IMR-90 (cell line): Measurements from ENCODE around the gene SFXN2. TPM values are rescaled to one million over a fixed set of nuclear protein-coding genes. Genes with fewer than 3 reads are reported as not detected.

Experiments
- ATAC-seq: fragments of 200-7000 bp; cut with Tn5 transposase; 2 replicates; pipeline ENCODE4 v1.9.1; 2020; ENCODE audit warnings: low read depth, mild to moderate bottlenecking, moderate library complexity
- BruUV-seq: library from RNA; stranded (reverse); fragments of 400-500 nt; replicated peaks from 2 replicates; lab custom pipeline; 2021; lab: Mats Ljungman, UMichigan
- CTCF ChIA-PET: fragments of 300-600 bp; formaldehyde crosslinking; extraction: SDS; loops from one replicate; lab custom pipeline; 2021; ENCODE audit warnings: antibody characterized with exemption; lab: Yijun Ruan, JAX
- POLR2A ChIA-PET: fragments of 300-600 bp; sonication (Branson Sonifier 250); formaldehyde crosslinking; loops from one replicate; lab custom pipeline; 2022; ENCODE audit warnings: antibody characterized with exemption; ENCODE audit not compliant: unreplicated experiment; lab: Charles Lee
- DNase-seq: peaks from one replicate; pipeline ENCODE4 v3.0.0; 2013
- H2AFZ ChIP-seq: replicated peaks from 2 replicates; pipeline ENCODE3; 2013; ENCODE audit warnings: low read length, mild to moderate bottlenecking; ENCODE audit not compliant: poor library complexity
- H2AK5ac ChIP-seq: 2 replicates; pipeline ENCODE4 v1.6.1; 2013; ENCODE audit warnings: low read depth, low read length, inconsistent platforms
- H2AK9ac ChIP-seq: replicated peaks from 2 replicates; pipeline ENCODE3; 2013; ENCODE audit warnings: mild to moderate bottlenecking, low read depth, low read length, moderate library complexity; ENCODE audit not compliant: poor library complexity
- H2BK120ac ChIP-seq: 2 replicates; pipeline ENCODE4 v1.6.1; 2013; ENCODE audit warnings: low read depth, low read length, inconsistent platforms
- H2BK15ac ChIP-seq: 3 replicates; pipeline ENCODE4 v1.6.1; 2013; ENCODE audit warnings: low read depth, low read length, inconsistent platforms
- H2BK20ac ChIP-seq: 2 replicates; pipeline ENCODE4 v1.6.1; 2013; ENCODE audit warnings: low read depth, mild to moderate bottlenecking, inconsistent platforms, low read length, moderate library complexity
- H2BK5ac ChIP-seq: 2 replicates; pipeline ENCODE4 v1.6.1; 2013; ENCODE audit warnings: mild to moderate bottlenecking, low read depth, low read length, inconsistent platforms; ENCODE audit not compliant: poor library complexity, severe bottlenecking
- H3K14ac ChIP-seq: replicated peaks from 2 replicates; pipeline ENCODE4 v1.6.1; 2013; ENCODE audit warnings: low read depth, low read length, inconsistent platforms
- H3K18ac ChIP-seq: 2 replicates; pipeline ENCODE4 v1.6.1; 2013; ENCODE audit warnings: low read depth, low read length, control low read depth
- H3K23ac ChIP-seq: 2 replicates; pipeline ENCODE4 v1.6.1; 2013; ENCODE audit warnings: low read depth, low read length, inconsistent platforms
- H3K27ac ChIP-seq: 2 replicates; pipeline ENCODE4 v1.5.1; 2013; ENCODE audit warnings: mild to moderate bottlenecking, control low read depth, low read length; ENCODE audit not compliant: insufficient read depth
- H3K27me3 ChIP-seq: 2 replicates; pipeline ENCODE4 v1.6.1; 2013; ENCODE audit warnings: low read length; ENCODE audit not compliant: control insufficient read depth, insufficient read depth
- H3K36me3 ChIP-seq: 2 replicates; pipeline ENCODE4 v1.6.1; 2013; ENCODE audit warnings: low read length, mixed read lengths; ENCODE audit not compliant: control insufficient read depth, insufficient read depth
- H3K4ac ChIP-seq: 2 replicates; pipeline ENCODE4 v1.6.1; 2013; ENCODE audit warnings: low read depth, low read length, inconsistent platforms
- H3K4me1 ChIP-seq: 2 replicates; pipeline ENCODE4 v1.6.1; 2013; ENCODE audit warnings: low read length, mixed read lengths; ENCODE audit not compliant: control insufficient read depth, insufficient read depth
- H3K4me2 ChIP-seq: 2 replicates; pipeline ENCODE4 v1.6.1; 2013; ENCODE audit warnings: low read depth, mild to moderate bottlenecking, control low read depth, low read length, moderate library complexity
- H3K4me3 ChIP-seq: 2 replicates; pipeline ENCODE4 v1.5.1; 2013; ENCODE audit warnings: low read depth, mild to moderate bottlenecking, control low read depth, low read length, moderate library complexity; ENCODE audit not compliant: insufficient read depth
- H3K56ac ChIP-seq: 2 replicates; pipeline ENCODE4 v1.6.1; 2013; ENCODE audit warnings: low read length, inconsistent platforms; ENCODE audit not compliant: insufficient read depth; ENCODE audit errors: extremely low read depth
- H3K79me1 ChIP-seq, 2 experiments: 2 replicates each; pipeline ENCODE4 v1.6.1; 2013; ENCODE audit warnings: low read length in 2 of 2, inconsistent platforms in 1 of 2, low read depth in 1 of 2
- H3K9ac ChIP-seq: 2 replicates; pipeline ENCODE4 v1.6.1; 2013; ENCODE audit warnings: low read depth, low read length, control low read depth
- H3K9me1 ChIP-seq: 2 replicates; pipeline ENCODE4 v1.6.1; 2013; ENCODE audit warnings: low read length, inconsistent platforms; ENCODE audit not compliant: insufficient read depth
- H3K9me3 ChIP-seq: 2 replicates; pipeline ENCODE4 v1.6.1; 2013; ENCODE audit warnings: low read length; ENCODE audit not compliant: control insufficient read depth, insufficient read depth
- H4K20me1 ChIP-seq: 2 replicates; pipeline ENCODE4 v1.6.1; 2013; ENCODE audit warnings: low read length, inconsistent platforms; ENCODE audit not compliant: insufficient read depth
- H4K5ac ChIP-seq: 2 replicates; pipeline ENCODE4 v1.6.1; 2013; ENCODE audit warnings: mild to moderate bottlenecking, low read depth, low read length, control low read depth
- H4K8ac ChIP-seq, 2 experiments: 2 replicates each; pipeline ENCODE4 v1.6.1; 2013; ENCODE audit warnings: low read depth in 2 of 2, low read length in 2 of 2, control low read depth in 1 of 2, inconsistent platforms in 1 of 2
- H4K91ac ChIP-seq: 2 replicates; pipeline ENCODE4 v1.6.1; 2013; ENCODE audit warnings: low read depth, low read length, inconsistent platforms; ENCODE audit not compliant: insufficient read depth
- BHLHE40 ChIP-seq: fragments of 150-350 bp; IDR thresholded peaks from 2 replicates; pipeline ENCODE4 v1.6.1; 2016; ENCODE audit warnings: mild to moderate bottlenecking, low read depth, low read length
- CHD1 ChIP-seq: IDR thresholded peaks from 2 replicates; pipeline ENCODE4 v1.6.1; 2012; ENCODE audit warnings: low read depth, low read length, improper control_type of control experiment
- CTCF ChIP-seq: conservative IDR thresholded peaks from 2 replicates; pipeline ENCODE4 v1.5.1; 2012; ENCODE audit warnings: mild to moderate bottlenecking, low read depth, low read length, improper control_type of control experiment
- ELK1 ChIP-seq: fragments of 150-350 bp; IDR thresholded peaks from 2 replicates; pipeline ENCODE4 v1.6.1; 2016; ENCODE audit warnings: low read depth, mild to moderate bottlenecking, low read length, moderate library complexity, borderline replicate concordance
- FOS ChIP-seq: fragments of 150-350 bp; IDR thresholded peaks from 2 replicates; pipeline ENCODE4 v1.6.1; 2016; ENCODE audit warnings: low read depth, low read length
- MAFK ChIP-seq: IDR thresholded peaks from 2 replicates; pipeline ENCODE4 v1.6.1; 2012; ENCODE audit warnings: low read depth, low read length, improper control_type of control experiment
- MXI1 ChIP-seq: IDR thresholded peaks from 2 replicates; pipeline ENCODE4 v1.6.1; 2012; ENCODE audit warnings: low read depth, mild to moderate bottlenecking, low read length, moderate library complexity, borderline replicate concordance
- NFE2L2 ChIP-seq: fragments of 150-350 bp; IDR thresholded peaks from 2 replicates; pipeline ENCODE4 v1.6.1; 2016; ENCODE audit warnings: low read depth, mild to moderate bottlenecking, low read length
- RAD21 ChIP-seq: IDR thresholded peaks from 2 replicates; pipeline ENCODE4 v1.6.1; 2012; ENCODE audit warnings: low read length, improper control_type of control experiment
- RCOR1 ChIP-seq: IDR thresholded peaks from 2 replicates; pipeline ENCODE4 v1.6.1; 2012; ENCODE audit warnings: mild to moderate bottlenecking, low read length, improper control_type of control experiment; ENCODE audit not compliant: insufficient replicate concordance
- RFX5 ChIP-seq: IDR thresholded peaks from 2 replicates; pipeline ENCODE4 v1.8.0; 2012; ENCODE audit warnings: low read depth, mild to moderate bottlenecking, low read length, moderate library complexity
- SMC3 ChIP-seq: fragments of 150-350 bp; IDR thresholded peaks from 2 replicates; pipeline ENCODE4 v1.6.1; 2016; ENCODE audit warnings: low read depth, mild to moderate bottlenecking, antibody characterized with exemption, low read length, moderate library complexity
- WGBS, 2 experiments: methylation state at CpG; one replicate each; pipeline versions ENCODE4 v1.1.5 to v1.1.7; 2013; ENCODE audit warnings: missing lambda C conversion rate in 2 of 2; ENCODE audit not compliant: insufficient read length in 1 of 2; ENCODE audit errors: extremely low coverage in 2 of 2; 5-methylcytosine and 5-hydroxymethylcytosine counted together
- dilution Hi-C: fragments of 300-500 bp; cut with HindIII; formaldehyde crosslinking; loops from one replicate; pipeline ENCODE4 v1.14.3; 2018; ENCODE audit warnings: low sequenced_read_pairs; ENCODE audit not compliant: unreplicated experiment
- in situ Hi-C: fragments of 300-500 bp; cut with MboI; formaldehyde crosslinking; loops from 3 replicates; pipeline ENCODE4 v1.14.3; 2019; ENCODE audit warnings: low sequenced_read_pairs, inconsistent platforms, mixed read lengths
- intact Hi-C: fragments of 100-400 bp; cut with micrococcal nuclease; formaldehyde crosslinking; loops from 2 replicates; pipeline ENCODE4 v1.10.0; 2022
- polyA plus RNA-seq, 3 experiments: library from polyadenylated mRNA; depleted of rRNA; stranded (reverse); fragments of >200 nt; gene quantifications; 2 replicates each; pipeline ENCODE4 v1.2.3, GENCODE V29; 2012; ENCODE audit warnings: low replicate concordance in 1 of 3
- total RNA-seq: library from RNA; depleted of rRNA; stranded (reverse); fragments of >200 nt; gene quantifications from 2 replicates; pipeline ENCODE4 v1.2.3, GENCODE V29; 2012
- TF ChIP-seq, protein P1 (sequence below): fragments of 150-350 bp; IDR thresholded peaks from 2 replicates; pipeline ENCODE4 v1.6.1; 2017; ENCODE audit warnings: mild to moderate bottlenecking, antibody characterized with exemption, low read length, low read depth

The SFXN2 gene
- total and polyA plus RNA-seq, 2 of the 4 experiments (the other 2 are of a cell fraction): 6.9 to 11.7 TPM

DNA sequence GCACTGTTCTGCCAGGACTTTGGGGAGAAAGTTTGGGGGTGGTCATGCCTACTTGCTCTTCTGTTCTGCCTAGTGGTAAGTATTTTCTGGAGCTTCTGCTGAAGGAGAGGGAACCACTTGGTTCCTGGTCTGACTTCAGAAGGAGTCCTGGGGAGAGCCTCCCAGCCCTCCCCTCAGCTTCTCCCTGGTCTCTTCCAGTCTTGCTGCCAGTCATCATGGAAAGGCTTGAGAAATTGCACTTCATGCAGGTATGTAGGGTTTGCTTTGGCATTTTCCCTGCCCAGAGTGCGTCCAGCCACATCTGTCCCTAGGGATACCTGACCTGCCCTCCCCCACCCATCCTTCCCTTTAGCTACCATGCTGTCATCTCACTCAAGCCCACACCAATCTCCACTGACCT, 18.2 kb downstream of the SFXN2 start (continued):
- TF ChIP-seq, protein P1, sequence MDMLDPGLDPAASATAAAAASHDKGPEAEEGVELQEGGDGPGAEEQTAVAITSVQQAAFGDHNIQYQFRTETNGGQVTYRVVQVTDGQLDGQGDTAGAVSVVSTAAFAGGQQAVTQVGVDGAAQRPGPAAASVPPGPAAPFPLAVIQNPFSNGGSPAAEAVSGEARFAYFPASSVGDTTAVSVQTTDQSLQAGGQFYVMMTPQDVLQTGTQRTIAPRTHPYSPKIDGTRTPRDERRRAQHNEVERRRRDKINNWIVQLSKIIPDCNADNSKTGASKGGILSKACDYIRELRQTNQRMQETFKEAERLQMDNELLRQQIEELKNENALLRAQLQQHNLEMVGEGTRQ: no peak
- TF ChIP-seq NFE2L2 (no peak), RFX5 (no peak), FOS (no peak), RCOR1 (no peak)

- DNase-seq (no peak), ATAC-seq (no peak)
- no peak overlapping the region for H3K14ac ChIP-seq
- H2BK20ac ChIP-seq: no peak overlapping the region
- dilution Hi-C loops (no loop called here), intact Hi-C loops (no loop called here), in situ Hi-C loops (loop anchor here (10.0 kb wide), 1 partner anchor 330 kb away; no protein-coding TSS in a partner anchor)
- no peak for TF ChIP-seq CHD1
- no peak for TF ChIP-seq CTCF
- TF ChIP-seq BHLHE40: no peak
- TF ChIP-seq SMC3: no peak
- TF ChIP-seq ELK1: no peak
- TF ChIP-seq MAFK: no peak
- TF ChIP-seq FOS: no peak
- TF ChIP-seq RAD21: no peak
- TF ChIP-seq MXI1: no peak
- no peak for TF ChIP-seq RFX5
- no peak overlapping the region for H3K23ac ChIP-seq
- no peak overlapping the region for H2BK15ac ChIP-seq
- WGBS, 2 experiments: 89% methylated on average over 4 of the region's 9 CpGs; no CpG with 5 or more reads in 1 of the 2 experiments
- H3K9me1 ChIP-seq: 0 out of 2 replicates have a peak, but pooled peaks cover 7% of the 10 kb centered on the region
- H3K9ac ChIP-seq: no peak overlapping the region
- H4K5ac ChIP-seq: no peak overlapping the region
- no peaks in the 10 kb centered on the region for H3K4me1 ChIP-seq
- H3K4me3 ChIP-seq: no peak overlapping the region
- no peak overlapping the region for H2AK9ac ChIP-seq
- peak overlapping the region in 1 of 2 experiments; percentile 39; a peak in 1 of 4 replicates for H4K8ac ChIP-seq
- no peak overlapping the region for H3K4ac ChIP-seq
- peak overlapping the region; percentile 19 for H2AFZ ChIP-seq
- H2BK5ac ChIP-seq: no peak overlapping the region
- peaks cover 8% of the 10 kb centered on the region for H3K36me3 ChIP-seq
- H2AK5ac ChIP-seq: peak overlapping the region; percentile 14; the same call in 1 of the 2 replicates
- no peak overlapping the region for H3K18ac ChIP-seq
- POLR2A ChIA-PET: no interaction called here
- no peaks in the 10 kb centered on the region for H4K20me1 ChIP-seq
- BruUV-seq: no TSS peak
- no peaks in the 10 kb centered on the region for H3K27me3 ChIP-seq
- H3K79me1 ChIP-seq: no peaks in the 10 kb centered on the region
- H3K4me2 ChIP-seq: no peak overlapping the region
- CTCF ChIA-PET: no interaction called here
- H2BK120ac ChIP-seq: no peak overlapping the region
- H3K56ac ChIP-seq: no peak overlapping the region
- no peaks in the 10 kb centered on the region for H3K9me3 ChIP-seq
- H3K27ac ChIP-seq: no peak overlapping the region
- no peak overlapping the region for H4K91ac ChIP-seq
Measured at GRCh38 chr10:102735065-102735562, 20.7 kb downstream of the SFXN2 start.
